GM23338 (cell line): ENCODE results near the gene MDN1. TPM values are rescaled to one million over a fixed set of nuclear protein-coding genes. Genes with fewer than 3 reads are reported as not detected.

Experiments used
- ATAC-seq: fragments of 200-7000 bp; cut with Tn5 transposase; 3 replicates; pipeline ENCODE4 v1.9.1; 2020
- DNase-seq: peaks from one replicate; pipeline ENCODE4 v3.0.0-alpha.2; 2015; ENCODE audit warnings: low spot score
- H2AFZ ChIP-seq: fragments of 200-600 bp; sonication (generic); 2 replicates; pipeline ENCODE4 v1.8.0; 2016; ENCODE audit warnings: antibody characterized with exemption, mild to moderate bottlenecking, moderate library complexity
- H3F3A ChIP-seq: fragments of 200-600 bp; sonication (generic); replicated peaks from 2 replicates; pipeline ENCODE4 v1.8.0; 2017; ENCODE audit warnings: antibody characterized with exemption, mixed run types, low read depth
- H3K27ac ChIP-seq: fragments of 200-600 bp; sonication (generic); 2 replicates; pipeline ENCODE4 v1.6.1; 2016; ENCODE audit warnings: low read depth
- H3K27me3 ChIP-seq: fragments of 200-600 bp; sonication (generic); 2 replicates; pipeline ENCODE4 v1.8.0; 2016; ENCODE audit warnings: mild to moderate bottlenecking, mixed run types, moderate library complexity; ENCODE audit not compliant: insufficient read depth
- H3K36me3 ChIP-seq: fragments of 200-600 bp; sonication (generic); 2 replicates; pipeline ENCODE4 v1.8.0; 2016; ENCODE audit warnings: mild to moderate bottlenecking; ENCODE audit not compliant: insufficient read depth
- H3K4me1 ChIP-seq: fragments of 200-600 bp; sonication (generic); 2 replicates; pipeline ENCODE4 v1.8.0; 2016; ENCODE audit warnings: mild to moderate bottlenecking, moderate library complexity; ENCODE audit not compliant: insufficient read depth
- H3K4me2 ChIP-seq: fragments of 200-600 bp; sonication (generic); 2 replicates; pipeline ENCODE4 v1.7.1; 2017; ENCODE audit warnings: mixed run types
- H3K4me3 ChIP-seq: fragments of 200-600 bp; sonication (generic); 2 replicates; pipeline ENCODE4 v1.6.1; 2016; ENCODE audit warnings: mixed run types
- H3K79me2 ChIP-seq: fragments of 200-600 bp; sonication (generic); replicated peaks from 2 replicates; pipeline ENCODE4 v1.8.0; 2017; ENCODE audit warnings: mild to moderate bottlenecking; ENCODE audit not compliant: insufficient read depth
- H3K9me2 ChIP-seq: fragments of 200-600 bp; sonication (generic); 2 replicates; pipeline ENCODE4 v1.8.0; 2017; ENCODE audit not compliant: insufficient read depth
- H4K20me1 ChIP-seq: fragments of 200-600 bp; sonication (generic); replicated peaks from 2 replicates; pipeline ENCODE4 v1.8.0; 2017; ENCODE audit warnings: mild to moderate bottlenecking; ENCODE audit not compliant: insufficient read depth
- H3K27ac Mint-ChIP-seq: 2 replicates; pipeline ENCODE4 v1.8.0; 2020; ENCODE audit warnings: inconsistent platforms, mild to moderate bottlenecking, moderate library complexity, mixed read lengths
- H3K27me3 Mint-ChIP-seq: 3 replicates; pipeline ENCODE4 v1.8.0; 2022; ENCODE audit warnings: low read depth, mild to moderate bottlenecking, moderate library complexity, mixed read lengths, inconsistent platforms; ENCODE audit not compliant: insufficient read depth, poor library complexity
- H3K36me3 Mint-ChIP-seq: 3 replicates; pipeline ENCODE4 v1.8.0; 2021; ENCODE audit warnings: low read depth, mild to moderate bottlenecking, inconsistent platforms, moderate library complexity, mixed read lengths
- H3K4me1 Mint-ChIP-seq: 3 replicates; pipeline ENCODE4 v1.8.0; 2020; ENCODE audit warnings: mild to moderate bottlenecking, inconsistent platforms, mixed read lengths
- H3K4me3 Mint-ChIP-seq: 3 replicates; pipeline ENCODE4 v1.8.0; 2021; ENCODE audit warnings: moderate library complexity, mild to moderate bottlenecking, inconsistent platforms, mixed read lengths
- H3K9me3 Mint-ChIP-seq: 3 replicates; pipeline ENCODE4 v1.8.0; 2020; ENCODE audit warnings: moderate library complexity, mild to moderate bottlenecking, inconsistent platforms, mixed read lengths
- CREB1 ChIP-seq: fragments of 250-450 bp; sonication (Bioruptor Pico); IDR thresholded peaks from 2 replicates; pipeline ENCODE4 v1.5.0; 2020; ENCODE audit warnings: low read depth, mild to moderate bottlenecking, moderate library complexity
- EZH2 ChIP-seq: fragments of 200-600 bp; sonication (generic); IDR thresholded peaks from one replicate; pipeline ENCODE4 v1.8.0; 2017; ENCODE audit warnings: antibody characterized with exemption, mild to moderate bottlenecking, low read depth; ENCODE audit not compliant: unreplicated experiment
- EZH2phosphoT487 ChIP-seq: fragments of 200-600 bp; sonication (generic); IDR thresholded peaks from one replicate; pipeline ENCODE4 v1.8.1; 2018; ENCODE audit warnings: antibody characterized with exemption; ENCODE audit not compliant: unreplicated experiment
- JUNB ChIP-seq: IDR thresholded peaks from one replicate; pipeline ENCODE4 v1.6.1; 2016; ENCODE audit warnings: antibody characterized with exemption; ENCODE audit not compliant: unreplicated experiment
- NANOG ChIP-seq: IDR thresholded peaks from 2 replicates; pipeline ENCODE4 v1.6.1; 2016; ENCODE audit warnings: antibody characterized with exemption, borderline replicate concordance
- POLR2AphosphoS5 ChIP-seq: IDR thresholded peaks from 2 replicates; pipeline ENCODE4 v1.6.1; 2016; ENCODE audit warnings: antibody characterized with exemption, low read depth
- STAT1 ChIP-seq: IDR thresholded peaks from one replicate; pipeline ENCODE4 v1.6.1; 2016; ENCODE audit warnings: antibody characterized with exemption; ENCODE audit not compliant: unreplicated experiment
- polyA plus RNA-seq: library from polyadenylated mRNA; unstranded; fragments of >200 nt; fragmentation: Nextera tagmentation; extraction: Ambion mirVana; gene quantifications from 2 replicates; pipeline ENCODE4 v1.2.1, GENCODE V29; 2016
- total RNA-seq: library from RNA; depleted of rRNA; stranded (reverse); fragments of >200 nt; shearing (Covaris generic); gene quantifications from 2 replicates; pipeline ENCODE4 v1.2.3, GENCODE V29; 2014
- TF ChIP-seq, protein P1 (sequence below), 2 experiments: fragments of 200-600 bp in 1 of 2; sonication (generic) in 1 of 2; conservative IDR thresholded peaks; 2 replicates each; pipeline versions ENCODE4 v1.5.1 to v1.6.1; 2016 to 2017; ENCODE audit warnings: antibody characterized with exemption in 2 of 2, low read depth in 2 of 2, mild to moderate bottlenecking in 2 of 2, moderate library complexity in 1 of 2
- TF ChIP-seq, protein P2 (sequence below): fragments of 250-450 bp; sonication (Bioruptor Pico); IDR thresholded peaks from 2 replicates; pipeline ENCODE4 v1.5.0; 2020; ENCODE audit warnings: mild to moderate bottlenecking, moderate library complexity
- TF ChIP-seq, protein P3 (sequence below): IDR thresholded peaks from 2 replicates; pipeline ENCODE4 v1.6.1; 2016; ENCODE audit warnings: antibody characterized with exemption

MDN1 gene
- total and polyA plus RNA-seq, 2 experiments from 2014 or later, result 165 to 217 TPM

DNA sequence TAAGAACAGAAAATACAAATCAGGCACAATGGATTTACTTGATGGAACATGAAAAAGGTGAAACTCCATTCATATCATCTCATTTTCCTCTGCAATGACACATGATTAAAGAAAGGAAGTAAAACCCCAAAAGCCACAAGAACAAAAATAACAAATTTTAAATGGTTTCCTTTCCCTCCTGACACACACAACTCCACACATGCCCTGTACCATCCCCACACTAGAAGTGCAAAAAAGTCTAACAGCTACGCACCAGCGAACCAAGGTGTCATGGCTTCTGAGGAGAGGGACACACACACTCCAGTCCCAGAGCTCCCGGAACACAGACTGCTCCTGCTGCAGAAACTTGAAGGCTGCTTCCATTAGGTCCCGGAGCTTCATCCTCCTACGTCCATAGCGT is 25.3 kb downstream of the MDN1 start:
- Histone ChIP-seq H3K27ac (peak overlapping the region; percentile 53), H3K27me3 (no peaks in the 10 kb centered on the region), H3K4me3 (no peak overlapping the region), H3K36me3 (peaks cover 64% of the 10 kb centered on the region), H3F3A (no peaks in the 10 kb centered on the region; the same call in 1 of the 2 replicates), H3K4me2 (no peak overlapping the region), H3K4me1 (peaks cover 8% of the 10 kb centered on the region), H2AFZ (no peak overlapping the region), H3K79me2 (peaks cover 98% of the 10 kb centered on the region), H3K9me2 (no peaks in the 10 kb centered on the region), H4K20me1 (peaks cover 44% of the 10 kb centered on the region)
- Mint-ChIP-seq H3K4me1 (peaks cover 23% of the 10 kb centered on the region), H3K36me3 (peaks cover 82% of the 10 kb centered on the region), H3K9me3 (no peaks in the 10 kb centered on the region), H3K4me3 (no peak overlapping the region), H3K27me3 (peaks cover 8% of the 10 kb centered on the region), H3K27ac (peak overlapping the region; percentile 61; the same call in 1 of the 2 replicates)
- DNase-seq, result no peak
- no peak for ATAC-seq
- TF ChIP-seq, protein P1, sequence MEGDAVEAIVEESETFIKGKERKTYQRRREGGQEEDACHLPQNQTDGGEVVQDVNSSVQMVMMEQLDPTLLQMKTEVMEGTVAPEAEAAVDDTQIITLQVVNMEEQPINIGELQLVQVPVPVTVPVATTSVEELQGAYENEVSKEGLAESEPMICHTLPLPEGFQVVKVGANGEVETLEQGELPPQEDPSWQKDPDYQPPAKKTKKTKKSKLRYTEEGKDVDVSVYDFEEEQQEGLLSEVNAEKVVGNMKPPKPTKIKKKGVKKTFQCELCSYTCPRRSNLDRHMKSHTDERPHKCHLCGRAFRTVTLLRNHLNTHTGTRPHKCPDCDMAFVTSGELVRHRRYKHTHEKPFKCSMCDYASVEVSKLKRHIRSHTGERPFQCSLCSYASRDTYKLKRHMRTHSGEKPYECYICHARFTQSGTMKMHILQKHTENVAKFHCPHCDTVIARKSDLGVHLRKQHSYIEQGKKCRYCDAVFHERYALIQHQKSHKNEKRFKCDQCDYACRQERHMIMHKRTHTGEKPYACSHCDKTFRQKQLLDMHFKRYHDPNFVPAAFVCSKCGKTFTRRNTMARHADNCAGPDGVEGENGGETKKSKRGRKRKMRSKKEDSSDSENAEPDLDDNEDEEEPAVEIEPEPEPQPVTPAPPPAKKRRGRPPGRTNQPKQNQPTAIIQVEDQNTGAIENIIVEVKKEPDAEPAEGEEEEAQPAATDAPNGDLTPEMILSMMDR (conservative IDR thresholded peaks at IDR 0.05; ENCODE audit: low read depth in 2 of 2), result no peak
- TF ChIP-seq EZH2, result no peak
- TF ChIP-seq, protein P2, sequence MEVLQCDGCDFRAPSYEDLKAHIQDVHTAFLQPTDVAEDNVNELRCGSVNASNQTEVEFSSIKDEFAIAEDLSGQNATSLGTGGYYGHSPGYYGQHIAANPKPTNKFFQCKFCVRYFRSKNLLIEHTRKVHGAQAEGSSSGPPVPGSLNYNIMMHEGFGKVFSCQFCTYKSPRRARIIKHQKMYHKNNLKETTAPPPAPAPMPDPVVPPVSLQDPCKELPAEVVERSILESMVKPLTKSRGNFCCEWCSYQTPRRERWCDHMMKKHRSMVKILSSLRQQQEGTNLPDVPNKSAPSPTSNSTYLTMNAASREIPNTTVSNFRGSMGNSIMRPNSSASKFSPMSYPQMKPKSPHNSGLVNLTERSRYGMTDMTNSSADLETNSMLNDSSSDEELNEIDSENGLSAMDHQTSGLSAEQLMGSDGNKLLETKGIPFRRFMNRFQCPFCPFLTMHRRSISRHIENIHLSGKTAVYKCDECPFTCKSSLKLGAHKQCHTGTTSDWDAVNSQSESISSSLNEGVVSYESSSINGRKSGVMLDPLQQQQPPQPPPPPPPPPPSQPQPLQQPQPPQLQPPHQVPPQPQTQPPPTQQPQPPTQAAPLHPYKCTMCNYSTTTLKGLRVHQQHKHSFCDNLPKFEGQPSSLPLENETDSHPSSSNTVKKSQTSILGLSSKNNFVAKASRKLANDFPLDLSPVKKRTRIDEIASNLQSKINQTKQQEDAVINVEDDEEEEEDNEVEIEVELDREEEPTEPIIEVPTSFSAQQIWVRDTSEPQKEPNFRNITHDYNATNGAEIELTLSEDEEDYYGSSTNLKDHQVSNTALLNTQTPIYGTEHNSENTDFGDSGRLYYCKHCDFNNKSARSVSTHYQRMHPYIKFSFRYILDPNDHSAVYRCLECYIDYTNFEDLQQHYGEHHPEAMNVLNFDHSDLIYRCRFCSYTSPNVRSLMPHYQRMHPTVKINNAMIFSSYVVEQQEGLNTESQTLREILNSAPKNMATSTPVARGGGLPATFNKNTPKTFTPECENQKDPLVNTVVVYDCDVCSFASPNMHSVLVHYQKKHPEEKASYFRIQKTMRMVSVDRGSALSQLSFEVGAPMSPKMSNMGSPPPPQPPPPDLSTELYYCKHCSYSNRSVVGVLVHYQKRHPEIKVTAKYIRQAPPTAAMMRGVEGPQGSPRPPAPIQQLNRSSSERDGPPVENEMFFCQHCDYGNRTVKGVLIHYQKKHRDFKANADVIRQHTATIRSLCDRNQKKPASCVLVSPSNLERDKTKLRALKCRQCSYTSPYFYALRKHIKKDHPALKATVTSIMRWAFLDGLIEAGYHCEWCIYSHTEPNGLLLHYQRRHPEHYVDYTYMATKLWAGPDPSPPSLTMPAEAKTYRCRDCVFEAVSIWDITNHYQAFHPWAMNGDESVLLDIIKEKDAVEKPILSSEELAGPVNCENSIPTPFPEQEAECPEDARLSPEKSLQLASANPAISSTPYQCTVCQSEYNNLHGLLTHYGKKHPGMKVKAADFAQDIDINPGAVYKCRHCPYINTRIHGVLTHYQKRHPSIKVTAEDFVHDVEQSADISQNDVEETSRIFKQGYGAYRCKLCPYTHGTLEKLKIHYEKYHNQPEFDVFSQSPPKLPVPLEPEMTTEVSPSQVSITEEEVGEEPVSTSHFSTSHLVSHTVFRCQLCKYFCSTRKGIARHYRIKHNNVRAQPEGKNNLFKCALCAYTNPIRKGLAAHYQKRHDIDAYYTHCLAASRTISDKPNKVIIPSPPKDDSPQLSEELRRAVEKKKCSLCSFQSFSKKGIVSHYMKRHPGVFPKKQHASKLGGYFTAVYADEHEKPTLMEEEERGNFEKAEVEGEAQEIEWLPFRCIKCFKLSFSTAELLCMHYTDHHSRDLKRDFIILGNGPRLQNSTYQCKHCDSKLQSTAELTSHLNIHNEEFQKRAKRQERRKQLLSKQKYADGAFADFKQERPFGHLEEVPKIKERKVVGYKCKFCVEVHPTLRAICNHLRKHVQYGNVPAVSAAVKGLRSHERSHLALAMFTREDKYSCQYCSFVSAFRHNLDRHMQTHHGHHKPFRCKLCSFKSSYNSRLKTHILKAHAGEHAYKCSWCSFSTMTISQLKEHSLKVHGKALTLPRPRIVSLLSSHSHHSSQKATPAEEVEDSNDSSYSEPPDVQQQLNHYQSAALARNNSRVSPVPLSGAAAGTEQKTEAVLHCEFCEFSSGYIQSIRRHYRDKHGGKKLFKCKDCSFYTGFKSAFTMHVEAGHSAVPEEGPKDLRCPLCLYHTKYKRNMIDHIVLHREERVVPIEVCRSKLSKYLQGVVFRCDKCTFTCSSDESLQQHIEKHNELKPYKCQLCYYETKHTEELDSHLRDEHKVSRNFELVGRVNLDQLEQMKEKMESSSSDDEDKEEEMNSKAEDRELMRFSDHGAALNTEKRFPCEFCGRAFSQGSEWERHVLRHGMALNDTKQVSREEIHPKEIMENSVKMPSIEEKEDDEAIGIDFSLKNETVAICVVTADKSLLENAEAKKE (CRISPR knock-in tag), result no peak
- no peak for TF ChIP-seq NANOG
- TF ChIP-seq POLR2AphosphoS5, result no peak
- TF ChIP-seq EZH2phosphoT487, result no peak
- TF ChIP-seq, protein P3, sequence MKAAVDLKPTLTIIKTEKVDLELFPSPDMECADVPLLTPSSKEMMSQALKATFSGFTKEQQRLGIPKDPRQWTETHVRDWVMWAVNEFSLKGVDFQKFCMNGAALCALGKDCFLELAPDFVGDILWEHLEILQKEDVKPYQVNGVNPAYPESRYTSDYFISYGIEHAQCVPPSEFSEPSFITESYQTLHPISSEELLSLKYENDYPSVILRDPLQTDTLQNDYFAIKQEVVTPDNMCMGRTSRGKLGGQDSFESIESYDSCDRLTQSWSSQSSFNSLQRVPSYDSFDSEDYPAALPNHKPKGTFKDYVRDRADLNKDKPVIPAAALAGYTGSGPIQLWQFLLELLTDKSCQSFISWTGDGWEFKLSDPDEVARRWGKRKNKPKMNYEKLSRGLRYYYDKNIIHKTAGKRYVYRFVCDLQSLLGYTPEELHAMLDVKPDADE, result no peak
- no peak for TF ChIP-seq JUNB
- no peak for TF ChIP-seq STAT1
- no peak for TF ChIP-seq CREB1 (CRISPR knock-in tag)
